ENCODE measurements around the gene AKR7A2.
"Not testable (repeated sequence)": the region's sequence is repeated elsewhere in the genome, so short reads cannot be mapped to it uniquely, and the experiment has no call there.

DNA sequence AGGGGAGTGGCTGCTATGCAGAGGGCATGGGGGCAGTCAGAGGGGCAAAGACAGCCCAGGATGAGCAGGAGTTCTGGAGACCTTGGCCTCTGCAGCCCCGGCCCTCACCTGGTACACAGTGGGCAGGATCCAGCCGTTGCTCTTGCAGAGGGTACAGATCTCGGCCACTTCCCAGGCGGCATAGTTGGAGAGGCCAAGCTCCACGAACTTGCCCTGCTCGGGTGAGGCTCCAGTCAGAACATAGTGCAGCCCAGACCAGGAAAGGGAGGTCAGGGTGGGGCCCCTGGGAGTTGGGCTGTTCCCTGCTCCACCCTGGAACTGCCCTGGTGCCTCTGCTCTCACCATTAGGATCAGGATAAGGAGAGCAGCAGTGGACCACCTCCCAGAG is 41.6 kb downstream of the AKR7A2 start:
- TF ChIP-seq, protein P1, sequence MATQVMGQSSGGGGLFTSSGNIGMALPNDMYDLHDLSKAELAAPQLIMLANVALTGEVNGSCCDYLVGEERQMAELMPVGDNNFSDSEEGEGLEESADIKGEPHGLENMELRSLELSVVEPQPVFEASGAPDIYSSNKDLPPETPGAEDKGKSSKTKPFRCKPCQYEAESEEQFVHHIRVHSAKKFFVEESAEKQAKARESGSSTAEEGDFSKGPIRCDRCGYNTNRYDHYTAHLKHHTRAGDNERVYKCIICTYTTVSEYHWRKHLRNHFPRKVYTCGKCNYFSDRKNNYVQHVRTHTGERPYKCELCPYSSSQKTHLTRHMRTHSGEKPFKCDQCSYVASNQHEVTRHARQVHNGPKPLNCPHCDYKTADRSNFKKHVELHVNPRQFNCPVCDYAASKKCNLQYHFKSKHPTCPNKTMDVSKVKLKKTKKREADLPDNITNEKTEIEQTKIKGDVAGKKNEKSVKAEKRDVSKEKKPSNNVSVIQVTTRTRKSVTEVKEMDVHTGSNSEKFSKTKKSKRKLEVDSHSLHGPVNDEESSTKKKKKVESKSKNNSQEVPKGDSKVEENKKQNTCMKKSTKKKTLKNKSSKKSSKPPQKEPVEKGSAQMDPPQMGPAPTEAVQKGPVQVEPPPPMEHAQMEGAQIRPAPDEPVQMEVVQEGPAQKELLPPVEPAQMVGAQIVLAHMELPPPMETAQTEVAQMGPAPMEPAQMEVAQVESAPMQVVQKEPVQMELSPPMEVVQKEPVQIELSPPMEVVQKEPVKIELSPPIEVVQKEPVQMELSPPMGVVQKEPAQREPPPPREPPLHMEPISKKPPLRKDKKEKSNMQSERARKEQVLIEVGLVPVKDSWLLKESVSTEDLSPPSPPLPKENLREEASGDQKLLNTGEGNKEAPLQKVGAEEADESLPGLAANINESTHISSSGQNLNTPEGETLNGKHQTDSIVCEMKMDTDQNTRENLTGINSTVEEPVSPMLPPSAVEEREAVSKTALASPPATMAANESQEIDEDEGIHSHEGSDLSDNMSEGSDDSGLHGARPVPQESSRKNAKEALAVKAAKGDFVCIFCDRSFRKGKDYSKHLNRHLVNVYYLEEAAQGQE (IDR thresholded peaks at IDR 0.05; ENCODE audit: insufficient replicate concordance, low read depth) = not testable (repeated sequence)
- TF ChIP-seq, protein P2, sequence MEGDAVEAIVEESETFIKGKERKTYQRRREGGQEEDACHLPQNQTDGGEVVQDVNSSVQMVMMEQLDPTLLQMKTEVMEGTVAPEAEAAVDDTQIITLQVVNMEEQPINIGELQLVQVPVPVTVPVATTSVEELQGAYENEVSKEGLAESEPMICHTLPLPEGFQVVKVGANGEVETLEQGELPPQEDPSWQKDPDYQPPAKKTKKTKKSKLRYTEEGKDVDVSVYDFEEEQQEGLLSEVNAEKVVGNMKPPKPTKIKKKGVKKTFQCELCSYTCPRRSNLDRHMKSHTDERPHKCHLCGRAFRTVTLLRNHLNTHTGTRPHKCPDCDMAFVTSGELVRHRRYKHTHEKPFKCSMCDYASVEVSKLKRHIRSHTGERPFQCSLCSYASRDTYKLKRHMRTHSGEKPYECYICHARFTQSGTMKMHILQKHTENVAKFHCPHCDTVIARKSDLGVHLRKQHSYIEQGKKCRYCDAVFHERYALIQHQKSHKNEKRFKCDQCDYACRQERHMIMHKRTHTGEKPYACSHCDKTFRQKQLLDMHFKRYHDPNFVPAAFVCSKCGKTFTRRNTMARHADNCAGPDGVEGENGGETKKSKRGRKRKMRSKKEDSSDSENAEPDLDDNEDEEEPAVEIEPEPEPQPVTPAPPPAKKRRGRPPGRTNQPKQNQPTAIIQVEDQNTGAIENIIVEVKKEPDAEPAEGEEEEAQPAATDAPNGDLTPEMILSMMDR (IDR thresholded peaks at IDR 0.05; ENCODE audit: insufficient read depth, low read length) = not testable (repeated sequence)
- not testable (repeated sequence) for TF ChIP-seq POLR2AphosphoS5 (IDR thresholded peaks at IDR 0.05; ENCODE audit: low read depth); GABPA (IDR thresholded peaks at IDR 0.05; ENCODE audit: low read depth); SPI1 (IDR thresholded peaks at IDR 0.05; ENCODE audit: borderline replicate concordance, low read depth)

Measured in HL-60 (cell line).